ENCODE data around the gene RWDD3.

RWDD3 gene

DNA sequence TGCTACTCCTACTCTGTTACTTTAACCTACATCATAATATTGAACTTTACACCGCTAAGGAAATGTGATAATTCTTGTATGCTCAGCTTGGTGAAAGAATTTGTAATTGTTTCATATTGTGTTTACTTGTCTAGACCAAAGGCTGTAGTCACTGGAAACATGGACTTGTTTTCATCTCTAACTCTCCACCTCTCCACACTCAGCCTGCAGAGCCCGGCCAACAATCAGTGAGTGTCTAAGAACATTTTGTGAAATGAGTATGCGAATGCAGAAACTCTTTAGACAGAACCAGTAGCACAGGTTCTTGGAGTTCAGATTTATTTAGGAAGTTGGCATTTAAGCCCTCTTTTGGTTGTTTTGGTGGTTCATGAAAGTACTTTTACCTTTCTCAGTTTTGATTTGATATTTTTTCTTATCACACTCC lies 3.2 kb upstream of the RWDD3 start:
- no peak for DNase-seq

DNA sequence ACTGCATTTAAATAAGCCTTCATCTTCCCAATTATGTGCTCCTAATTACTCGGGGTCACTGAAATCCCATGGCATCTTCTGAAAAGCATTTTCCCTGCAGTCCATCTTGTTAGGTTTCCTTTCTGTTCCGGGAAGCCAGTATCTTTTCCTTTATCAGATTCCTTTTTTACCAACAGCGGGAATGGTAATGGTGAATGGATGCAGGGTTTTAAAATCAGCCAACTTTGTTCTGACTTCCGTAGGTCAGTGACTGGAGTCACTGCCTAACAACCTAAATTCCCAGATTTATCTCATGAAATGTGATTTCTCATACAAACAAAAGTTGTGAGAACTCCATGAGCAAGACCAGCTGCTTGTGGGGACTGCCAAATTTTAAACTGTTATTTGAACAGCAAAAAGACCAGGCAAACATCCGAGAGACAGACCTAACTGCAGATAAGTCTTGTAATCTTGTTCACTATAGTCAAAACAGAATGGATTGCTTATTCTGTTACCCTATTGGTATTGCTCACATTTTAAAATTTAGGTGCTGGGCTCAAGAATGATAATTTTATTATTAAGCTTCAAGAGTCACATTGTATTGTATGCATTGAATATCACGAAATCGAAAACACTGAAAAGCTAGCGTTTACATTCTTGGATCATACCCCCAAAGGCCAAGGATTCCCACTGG lies 1.2 kb upstream of the RWDD3 start:
- DNase-seq = no peak

DNA sequence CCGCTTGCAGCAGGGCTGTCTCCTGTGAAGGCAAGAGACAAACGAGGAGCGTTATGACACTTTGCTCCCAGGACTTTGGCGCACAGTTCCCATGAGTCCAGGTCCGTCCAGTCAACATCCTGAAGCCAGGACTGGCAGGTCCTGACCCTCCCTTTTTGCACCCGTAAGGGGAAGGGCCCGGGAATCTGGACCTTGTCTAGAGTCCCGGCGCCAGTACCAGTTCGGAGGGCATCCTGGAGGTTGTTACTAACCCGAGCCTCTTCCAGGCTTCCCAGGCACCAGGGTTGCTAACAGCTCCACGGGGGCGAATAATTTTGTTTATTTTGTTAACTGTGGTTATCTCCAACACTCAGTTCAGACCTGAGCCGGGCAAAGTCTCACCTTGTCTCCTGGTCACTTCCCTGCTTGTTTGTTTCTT lies 682 bp upstream of the RWDD3 start:
- no peak for DNase-seq

DNA sequence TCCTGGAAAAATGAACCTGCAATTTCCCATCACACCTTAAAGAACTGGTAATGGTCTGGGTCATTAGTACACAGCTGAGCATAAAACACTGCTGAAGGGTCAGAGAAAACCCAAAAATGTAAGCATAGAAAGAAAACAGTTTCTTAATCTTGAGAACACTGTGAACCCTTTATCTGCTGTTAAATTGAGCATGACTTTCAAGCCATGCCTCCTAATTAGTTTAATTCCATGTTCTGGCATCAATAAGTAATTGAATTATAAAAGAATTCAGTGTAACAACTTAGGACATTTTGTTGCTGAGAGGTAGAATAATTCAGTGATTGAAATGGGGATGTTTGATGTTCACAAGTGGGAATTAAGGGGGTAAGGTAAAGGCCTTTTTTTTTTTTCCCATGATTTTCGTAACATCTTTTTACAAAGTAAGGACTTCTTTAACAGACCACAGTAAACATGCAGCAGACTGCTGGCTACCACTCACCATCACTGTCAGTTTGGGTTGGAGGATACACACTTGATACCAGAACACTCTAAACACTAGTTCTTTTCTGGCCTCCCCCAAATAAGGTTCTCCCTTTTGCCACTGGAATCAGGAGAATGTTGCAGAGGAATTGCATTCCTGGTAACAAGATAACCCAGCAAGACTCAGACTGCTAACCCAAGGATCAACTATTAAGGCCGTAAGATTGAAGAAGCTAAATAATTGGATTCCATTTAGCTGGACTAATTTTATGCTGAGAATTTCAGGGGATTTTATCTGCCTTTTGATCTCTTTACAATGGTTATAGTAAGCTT lies 3.0 kb downstream of the RWDD3 start:
- no peak for DNase-seq

DNA sequence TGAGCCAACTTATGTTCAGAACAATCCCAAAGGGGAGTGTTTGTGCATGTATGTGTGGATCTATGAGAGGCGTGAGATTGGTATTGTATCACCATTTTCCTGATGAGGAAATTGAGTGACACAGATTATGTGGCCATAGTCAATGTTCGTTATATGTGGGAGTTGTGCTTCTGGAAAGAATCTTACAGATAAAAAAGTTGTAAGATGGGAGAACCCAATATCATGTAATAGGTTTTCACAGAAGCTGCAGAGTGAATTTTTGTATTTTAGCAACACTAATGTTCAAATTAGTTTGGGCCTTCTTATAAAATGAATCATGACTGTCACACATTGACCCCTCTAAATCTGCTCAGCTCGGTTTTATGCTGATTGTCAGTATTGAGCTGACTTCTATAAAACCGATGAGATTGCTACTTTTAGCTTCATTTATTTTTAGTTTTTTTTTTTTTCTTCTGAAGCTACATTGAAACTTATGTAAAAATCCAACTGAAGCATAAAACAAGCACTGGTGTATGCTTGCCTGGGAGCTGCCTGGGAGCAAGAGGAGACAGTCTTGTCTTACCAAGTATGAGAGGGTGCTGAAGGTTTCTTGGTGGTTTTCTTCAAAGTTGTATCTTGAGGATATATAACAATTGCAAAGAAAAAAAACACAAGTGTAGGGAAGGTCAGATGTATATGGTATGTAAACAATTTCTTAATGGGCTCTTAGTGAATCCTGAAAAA lies 4.1 kb downstream of the RWDD3 start:
- DNase-seq = no peak

DNA sequence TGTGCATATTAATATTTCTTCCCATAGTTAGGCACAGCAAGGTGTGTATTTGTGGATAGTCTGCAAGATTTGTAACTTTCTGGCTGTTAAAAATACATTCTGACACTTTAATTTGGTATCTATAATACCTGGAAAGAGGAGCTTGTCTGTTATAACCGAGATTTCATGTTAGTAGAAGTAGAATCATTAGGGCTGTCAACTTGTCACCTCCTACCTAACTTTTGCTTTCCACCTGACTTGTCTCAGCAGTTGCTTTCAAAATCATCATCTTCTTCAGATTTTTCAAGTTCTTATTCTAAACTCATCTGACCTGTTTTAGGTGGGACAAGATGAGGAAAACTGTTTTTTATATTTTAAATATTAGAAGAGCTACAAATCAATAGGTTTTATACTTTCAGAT lies 11.0 kb downstream of the RWDD3 start:
- no peak for DNase-seq

DNA sequence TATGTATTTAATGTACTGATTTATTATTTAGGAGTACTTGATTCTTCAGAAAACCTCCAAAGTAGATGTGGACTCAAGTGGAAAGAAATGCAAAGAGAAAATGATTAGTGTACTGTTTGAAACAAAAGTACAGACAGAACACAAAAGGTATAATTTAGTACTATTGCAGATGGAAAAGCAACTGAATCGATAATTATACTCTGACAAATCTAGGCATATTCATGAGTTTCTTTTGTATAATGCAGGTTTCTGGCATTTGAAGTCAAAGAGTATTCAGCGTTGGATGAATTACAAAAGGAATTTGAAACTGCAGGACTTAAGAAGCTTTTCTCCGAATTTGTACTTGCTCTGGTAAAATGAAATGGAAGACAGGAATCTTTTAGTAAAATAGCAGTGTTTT lies 12.5 kb downstream of the RWDD3 start:
- DNase-seq = no peak

DNA sequence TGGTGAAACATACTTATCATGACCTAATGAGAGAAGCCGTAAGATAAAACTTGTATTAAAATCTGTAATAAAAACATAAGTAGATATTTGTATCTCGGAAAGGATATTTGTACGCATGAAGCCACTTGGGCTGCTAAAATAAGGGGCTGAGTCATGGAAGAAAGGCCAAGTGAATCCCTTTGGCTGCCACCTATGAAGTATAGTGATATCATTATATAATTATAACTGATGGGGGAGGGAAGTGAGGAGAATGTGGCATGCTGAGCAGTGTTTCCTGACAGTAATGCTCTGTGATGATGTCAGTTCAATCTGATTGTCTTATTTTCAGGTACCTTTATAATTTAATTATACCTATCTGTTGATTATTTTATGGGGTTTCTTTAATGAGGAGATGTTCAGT lies 13.6 kb downstream of the RWDD3 start:
- DNase-seq = no peak

DNA sequence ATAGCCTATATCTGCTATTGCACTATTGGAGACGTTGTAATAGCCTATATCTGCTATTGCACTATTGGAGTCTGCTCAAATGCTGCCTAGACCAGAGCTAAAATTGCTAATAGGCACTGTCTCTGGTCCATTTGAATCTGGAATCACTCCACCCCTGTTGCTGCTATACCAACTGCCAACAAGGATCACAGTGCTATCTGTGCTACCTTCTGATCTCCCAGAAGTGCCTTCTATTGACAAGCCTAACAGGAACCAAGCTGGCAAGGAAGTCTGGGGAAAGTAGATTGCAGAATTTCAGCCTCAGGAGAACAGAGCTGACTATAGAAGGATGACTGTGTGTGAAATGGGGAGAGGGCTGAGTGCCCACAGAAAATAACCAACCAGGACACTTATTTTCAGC lies 15.9 kb downstream of the RWDD3 start:
- no peak for DNase-seq

DNA sequence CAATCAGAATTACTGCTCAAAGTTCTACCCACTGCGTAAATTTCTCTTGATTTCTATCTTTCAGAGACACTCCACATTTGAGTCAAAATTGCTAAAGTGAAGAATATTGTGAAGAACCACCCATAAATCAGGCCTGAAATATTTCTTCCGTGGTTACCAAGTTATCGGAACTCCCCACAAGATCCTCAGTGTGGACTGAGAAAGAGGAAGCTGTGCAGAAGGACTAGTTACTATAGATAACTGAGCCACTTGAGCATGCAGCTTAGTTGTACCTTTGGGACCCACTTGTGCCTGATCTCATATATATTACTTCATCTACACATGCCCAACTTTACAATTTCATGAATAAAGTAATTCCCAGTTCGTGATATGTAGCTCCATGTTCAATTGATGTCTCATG lies 18.4 kb downstream of the RWDD3 start:
- DNase-seq = no peak

DNA sequence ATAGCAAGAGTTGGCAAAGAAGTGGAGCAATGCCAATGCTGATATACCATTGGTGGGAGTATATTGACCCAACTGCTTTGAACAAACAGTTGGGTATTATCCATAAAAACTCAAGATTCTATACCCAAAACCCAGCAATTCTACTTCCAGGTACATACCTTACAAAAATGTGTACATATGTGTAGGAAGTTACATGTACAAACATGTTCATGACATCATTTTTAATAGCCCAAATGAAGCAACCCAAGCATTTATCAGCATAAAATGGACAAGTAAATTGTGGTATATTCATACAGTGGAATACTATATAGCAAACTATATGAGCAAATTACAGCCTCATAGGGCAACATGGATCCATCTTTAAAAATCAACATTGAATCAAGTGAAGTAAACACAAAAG lies 20.9 kb downstream of the RWDD3 start:
- no peak for DNase-seq

DNA sequence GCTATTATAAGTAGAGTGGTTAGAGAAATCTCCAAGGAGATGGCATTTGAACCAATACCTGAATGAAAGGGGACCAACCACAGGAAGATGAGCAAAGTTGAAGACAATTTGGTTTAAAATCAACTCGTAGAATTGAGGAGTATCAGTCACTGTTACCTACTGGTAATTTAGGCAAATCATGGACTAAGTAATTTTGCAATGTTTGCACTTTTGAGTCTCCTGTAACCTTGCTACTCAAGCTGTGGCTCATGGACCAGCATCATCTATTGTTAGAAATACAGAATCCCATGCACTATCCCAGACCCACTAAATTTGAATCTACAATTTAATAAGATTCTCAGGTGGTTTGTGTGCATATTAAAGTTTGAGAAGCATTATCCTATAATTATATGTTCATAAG lies 21.8 kb downstream of the RWDD3 start:
- no peak for DNase-seq

DNA sequence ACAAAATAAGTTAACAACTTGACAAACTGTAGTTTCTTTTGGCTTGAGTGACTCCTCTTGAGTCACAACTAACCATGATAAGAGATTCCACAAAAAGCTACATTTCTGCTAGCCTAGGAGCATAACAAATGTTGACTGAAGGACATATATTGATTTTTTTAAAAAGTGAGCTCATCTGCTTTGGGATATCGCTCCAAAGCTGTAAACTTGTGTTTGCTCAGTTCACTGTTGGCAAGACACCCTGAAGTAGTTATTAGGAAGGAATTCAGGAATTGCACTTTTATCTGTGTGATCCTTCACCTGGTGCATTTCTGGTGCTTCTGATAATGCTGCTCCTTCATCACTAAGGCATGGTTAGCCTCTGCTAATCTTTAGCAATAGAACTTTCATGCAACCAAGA lies 23.7 kb downstream of the RWDD3 start:
- no peak for DNase-seq

DNA sequence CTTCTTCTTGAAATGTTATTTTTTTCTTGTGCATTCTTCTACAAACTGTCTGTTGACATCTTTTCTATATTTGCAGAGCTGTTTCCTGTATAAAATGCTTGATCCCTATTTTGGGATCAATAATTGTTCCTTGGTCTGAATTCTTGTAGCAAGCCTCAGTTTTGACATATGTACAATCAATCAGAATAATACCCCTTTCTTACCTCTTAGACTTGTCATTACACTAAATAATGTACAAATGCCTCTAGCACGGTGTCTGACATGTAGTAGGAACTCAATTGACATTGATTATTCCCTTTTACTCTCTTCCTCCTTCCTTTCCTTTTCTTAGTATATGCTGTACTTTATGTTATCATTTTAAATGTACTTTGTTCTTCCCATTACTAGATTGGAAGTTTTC lies 25.2 kb downstream of the RWDD3 start:
- no peak for DNase-seq

DNA sequence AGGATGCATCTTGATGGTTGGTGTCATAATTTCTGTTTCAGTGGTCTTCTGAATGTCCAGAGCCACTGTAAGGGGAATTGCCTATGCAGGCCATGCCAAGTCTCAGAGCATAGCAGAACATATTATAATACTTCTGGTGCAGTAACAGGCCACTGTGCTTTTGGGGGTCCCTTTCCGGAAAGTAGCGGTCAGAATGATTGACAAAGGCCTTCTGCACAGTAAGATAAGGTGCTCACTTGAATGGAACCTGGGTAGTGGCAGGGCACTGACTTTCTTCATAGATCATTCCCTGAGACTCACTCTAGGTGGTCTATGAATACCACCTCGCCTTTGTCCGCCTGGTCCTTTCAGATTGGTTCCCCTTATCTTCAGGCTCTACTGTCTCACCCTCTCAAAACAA lies 28.9 kb downstream of the RWDD3 start:
- DNase-seq = no peak

DNA sequence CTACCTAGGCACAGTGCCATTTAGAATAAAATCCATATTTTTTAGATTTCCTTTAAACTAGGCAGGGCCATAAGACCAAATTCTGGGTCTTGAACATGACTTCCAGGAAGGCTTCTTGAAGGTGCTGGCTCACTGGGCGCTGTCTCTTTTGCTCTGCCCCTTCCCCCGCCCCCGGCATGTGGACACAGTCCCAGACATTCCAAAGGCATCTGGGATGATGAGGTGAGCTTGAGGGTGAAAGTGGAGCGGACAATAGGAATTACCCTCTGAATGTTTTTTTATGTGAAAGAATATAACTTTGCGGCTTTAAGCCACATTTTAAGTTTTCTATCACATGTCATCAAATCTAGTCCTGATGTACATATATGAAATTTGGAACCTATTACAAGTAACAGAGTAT lies 29.4 kb downstream of the RWDD3 start:
- DNase-seq = no peak

DNA sequence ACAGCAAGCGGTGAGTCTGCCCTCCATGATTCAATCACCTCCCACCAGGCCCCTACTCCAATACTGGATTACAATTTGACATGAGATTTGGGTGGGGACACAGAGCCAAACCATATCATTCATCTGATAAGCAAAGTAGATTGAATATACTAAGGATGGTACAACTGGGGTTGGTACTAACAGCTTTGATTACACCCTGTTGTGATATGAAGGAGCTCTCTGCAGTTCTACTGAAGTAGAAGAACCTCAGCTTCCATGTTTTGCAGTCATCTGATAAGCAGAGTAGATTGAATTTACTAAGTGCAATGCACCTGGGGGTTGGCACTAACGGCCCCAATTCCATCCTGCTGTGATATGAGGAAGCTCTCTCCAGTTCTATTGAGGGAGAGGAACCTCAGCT lies 31.1 kb downstream of the RWDD3 start:
- no peak for DNase-seq

DNA sequence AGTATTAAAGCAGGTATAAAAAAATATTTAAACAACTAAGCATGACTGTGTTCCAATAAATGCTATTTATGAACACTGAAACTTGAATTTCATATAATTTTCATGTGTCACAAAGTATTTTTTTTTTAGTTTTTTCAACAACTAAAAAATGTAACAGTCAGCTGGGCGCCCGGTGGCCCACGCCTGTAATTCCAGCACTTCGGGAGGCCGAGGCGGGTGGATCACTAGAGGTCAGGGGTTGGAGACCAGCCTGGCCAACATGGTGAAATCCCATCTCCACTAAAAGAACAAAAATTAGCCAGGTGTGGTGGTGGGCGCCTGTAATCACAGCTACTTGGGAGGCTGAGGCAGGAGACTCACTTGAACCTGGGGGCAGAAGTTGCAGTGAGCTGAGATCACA lies 42.4 kb downstream of the RWDD3 start:
- no peak for DNase-seq

DNA sequence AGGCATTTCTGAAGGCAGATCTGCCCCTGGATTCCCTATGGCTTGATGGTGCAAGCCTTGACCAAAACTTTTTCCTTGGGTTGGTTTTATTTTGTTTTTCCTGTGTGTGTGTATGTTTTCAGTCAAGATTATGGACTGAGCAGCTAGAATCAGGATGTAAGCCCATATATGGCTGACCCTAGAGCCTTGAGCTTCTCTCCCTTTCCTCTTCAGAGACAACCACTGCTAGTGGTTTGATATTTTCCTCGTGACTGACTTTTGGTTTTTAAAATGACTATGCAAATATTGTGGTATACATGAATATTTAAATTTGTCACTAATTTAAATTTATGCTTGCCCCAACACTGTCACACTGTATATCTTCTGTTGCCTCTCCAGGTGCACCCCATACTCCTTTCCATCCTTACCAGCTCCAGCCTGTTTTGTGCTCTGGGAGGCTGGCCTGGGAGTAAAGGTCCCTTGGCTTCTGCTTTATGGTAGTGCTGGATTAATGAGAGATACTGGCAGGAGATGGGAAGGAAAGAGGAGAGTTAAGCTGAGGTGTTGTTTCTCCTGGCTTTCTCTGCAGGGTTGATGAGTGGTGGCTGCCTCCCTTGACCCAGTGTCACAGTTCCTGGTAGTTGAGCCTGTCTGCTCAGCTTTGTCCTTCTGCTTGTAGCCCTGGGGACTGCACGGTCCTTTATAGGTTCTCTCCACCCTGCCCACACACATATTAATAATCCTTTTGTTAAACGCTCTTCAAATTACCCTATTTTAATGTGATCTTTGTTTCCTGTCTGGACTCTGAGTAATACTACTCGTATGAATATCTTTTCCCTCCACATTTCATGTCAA lies 44.4 kb downstream of the RWDD3 start:
- DNase-seq = no peak

DNA sequence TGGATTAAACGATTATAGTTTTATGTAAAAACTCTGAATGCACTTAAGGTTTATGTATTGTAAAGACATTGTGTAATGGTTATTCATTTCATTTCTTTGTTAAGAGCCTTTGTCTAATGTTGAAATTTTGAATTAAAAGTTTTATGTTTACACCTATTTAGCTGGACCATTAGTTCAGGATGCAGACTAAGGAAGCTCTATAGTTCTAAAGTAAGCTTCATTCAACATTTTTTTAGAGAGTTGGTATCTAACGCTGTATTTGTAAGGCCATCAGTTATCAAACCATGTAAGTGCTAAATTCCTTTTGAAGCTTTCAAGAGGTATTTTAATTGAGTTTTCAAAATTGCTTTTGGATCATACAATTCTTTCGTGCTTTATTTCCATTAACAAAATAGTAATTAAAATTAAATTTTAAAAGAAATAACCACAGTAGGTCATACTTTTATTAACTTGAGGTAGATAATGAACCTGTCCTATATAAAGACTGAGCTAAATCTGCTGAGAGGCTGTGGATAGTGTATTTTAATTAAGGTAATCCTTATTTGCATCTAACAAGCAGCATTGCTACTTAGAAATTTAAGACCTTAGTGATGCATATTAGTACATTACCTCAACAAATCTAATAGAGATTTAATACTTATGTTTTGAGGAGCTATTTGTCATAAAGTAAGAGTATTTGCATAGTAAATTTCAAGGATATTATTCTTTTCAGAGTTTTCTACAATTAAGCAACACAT lies 47.9 kb downstream of the RWDD3 start:
- no peak for DNase-seq

DNA sequence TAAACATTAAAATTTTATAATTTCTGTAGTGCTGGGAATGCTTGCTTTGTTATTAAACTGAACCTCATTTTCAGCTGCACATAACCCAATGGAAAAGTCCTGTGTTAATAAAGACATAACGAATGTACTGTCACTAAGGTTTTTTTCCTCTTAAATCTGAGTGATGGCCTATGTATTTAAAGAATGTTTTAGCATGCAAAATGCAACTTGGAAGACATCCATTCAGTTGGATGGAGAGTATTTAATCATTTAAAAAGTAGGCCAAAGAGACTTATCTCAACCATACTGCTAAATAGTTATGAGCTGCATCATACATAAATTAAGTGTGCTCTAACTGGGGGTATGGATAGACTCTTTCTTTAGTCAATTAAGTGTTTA lies 48.5 kb downstream of the RWDD3 start:
- DNase-seq = no peak

DNA sequence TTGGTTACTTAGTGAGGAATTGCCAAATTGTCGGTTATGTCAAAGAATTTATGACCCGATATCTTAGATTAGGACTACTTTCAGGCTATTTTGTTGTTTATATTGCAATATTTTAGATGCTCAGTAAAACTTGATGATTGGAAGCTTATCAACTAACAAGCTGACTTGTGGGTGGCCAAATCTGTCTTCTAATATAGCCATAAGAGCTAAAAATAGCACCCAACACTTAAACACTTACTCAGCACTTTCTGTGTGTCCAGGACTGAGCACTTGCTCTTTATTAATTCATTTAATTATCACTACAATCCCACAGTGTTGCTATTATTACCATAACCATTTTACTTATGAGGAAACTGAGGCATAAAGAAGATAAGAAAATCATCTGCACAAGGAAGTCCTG lies 50.4 kb downstream of the RWDD3 start:
- DNase-seq = no peak

DNA sequence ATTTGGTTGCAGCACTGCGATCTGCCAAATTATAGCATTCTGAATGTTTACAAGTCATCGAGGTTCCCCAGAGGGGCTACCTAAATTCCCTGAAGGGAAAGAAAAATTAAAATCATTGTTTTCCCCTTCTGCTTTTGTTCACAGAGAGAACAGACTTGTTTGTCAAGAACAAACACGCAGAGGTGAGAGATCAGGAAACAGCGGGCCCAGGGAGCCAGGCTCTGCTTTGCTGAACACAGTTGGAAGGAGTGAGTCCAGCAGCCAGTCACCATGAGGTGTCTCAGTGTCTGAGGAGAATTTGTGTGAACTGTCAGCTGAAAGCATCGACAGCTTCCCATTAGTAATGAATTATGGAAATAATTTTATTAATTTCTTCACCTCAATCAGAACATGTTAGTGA lies 52.5 kb downstream of the RWDD3 start:
- no peak for DNase-seq

Measured in stimulated activated CD4-positive, alpha-beta T cell treated with anti-CD3 and anti-CD28 coated beads, Interleukin-12 subunit alpha, Interleukin-12 subunit beta, amount 100 ng/mL, for 4 hours (primary cell).